ENCODE data around the gene ENO1.

ENO1 gene

GRCh38 chr1:8870616-8871538 lies 7.6 kb downstream of the ENO1 start:
- no peak for DNase-seq (ENCODE audit: low spot score)

- DNase-seq (ENCODE audit: low spot score) = no peak
Measured at GRCh38 chr1:8870103-8870502, 8.4 kb downstream of the ENO1 start.

GRCh38 chr1:8867878-8868567 lies 10.5 kb downstream of the ENO1 start:
- no peak for DNase-seq (ENCODE audit: low spot score)

- DNase-seq (ENCODE audit: low spot score) = no peak
Measured at GRCh38 chr1:8866792-8867415, 11.6 kb downstream of the ENO1 start.

- no peak for DNase-seq (ENCODE audit: low spot score)
Measured at GRCh38 chr1:8866173-8866791, 12.2 kb downstream of the ENO1 start.

- no peak for DNase-seq (ENCODE audit: low spot score)
Measured at GRCh38 chr1:8864713-8865344, 13.7 kb downstream of the ENO1 start.

- no peak for DNase-seq (ENCODE audit: low spot score)
Measured at GRCh38 chr1:8863794-8864233, 14.7 kb downstream of the ENO1 start.

- DNase-seq (ENCODE audit: low spot score) = no peak
Measured at GRCh38 chr1:8863138-8863537, 15.3 kb downstream of the ENO1 start.

- DNase-seq (ENCODE audit: low spot score) = peak; percentile 72
Measured at GRCh38 chr1:8862528-8862927, 16.0 kb downstream of the ENO1 start.

- DNase-seq (ENCODE audit: low spot score) = no peak
Measured at GRCh38 chr1:8860738-8861516, 17.6 kb downstream of the ENO1 start.

GRCh38 chr1:8858888-8859706 lies 19.4 kb downstream of the ENO1 start:
- no peak for DNase-seq (ENCODE audit: low spot score)

- DNase-seq (ENCODE audit: low spot score) = no peak
Measured at GRCh38 chr1:8858112-8858668, 20.3 kb downstream of the ENO1 start.

- DNase-seq (ENCODE audit: low spot score) = no peak
Measured at GRCh38 chr1:8856689-8857412, 21.6 kb downstream of the ENO1 start.

GRCh38 chr1:8854240-8854639 lies 24.2 kb downstream of the ENO1 start:
- DNase-seq (ENCODE audit: low spot score) = no peak

GRCh38 chr1:8851060-8851459 lies 27.4 kb downstream of the ENO1 start:
- DNase-seq (ENCODE audit: low spot score) = no peak

- peak; percentile 92 for DNase-seq (ENCODE audit: low spot score)
Measured at GRCh38 chr1:8848663-8849386, 29.7 kb downstream of the ENO1 start.

- no peak for DNase-seq (ENCODE audit: low spot score)
Measured at GRCh38 chr1:8847990-8848389, 30.5 kb downstream of the ENO1 start.

- DNase-seq (ENCODE audit: low spot score) = no peak
Measured at GRCh38 chr1:8846263-8846662, 32.2 kb downstream of the ENO1 start.
